Ascending aorta (tissue), 2 donors: ENCODE data around the gene NCOA5. TPM values are rescaled to one million over a fixed set of nuclear protein-coding genes. Genes with fewer than 3 reads are reported as not detected.

Source experiments
- DNase-seq, 2 donors: peaks; one replicate each; pipeline ENCODE4 v3.0.0-alpha.2; 2019; ENCODE audit warnings: low spot score in 2 of 2
- H3K27ac ChIP-seq, 2 donors: fragments of 200-600 bp; sonication (generic); one replicate each; pipeline ENCODE4 v1.5.1; 2016 to 2017; ENCODE audit warnings: mild to moderate bottlenecking in 1 of 2
- H3K27me3 ChIP-seq: fragments of 200-600 bp; sonication (generic); one replicate; pipeline ENCODE4 v1.5.1; 2017
- H3K36me3 ChIP-seq, 2 donors: fragments of 200-600 bp; sonication (generic); one replicate each; pipeline ENCODE4 v1.5.1; 2016
- H3K4me1 ChIP-seq, 2 donors: fragments of 200-600 bp; sonication (generic); one replicate each; pipeline ENCODE4 v1.5.1; 2016 to 2017; ENCODE audit warnings: mild to moderate bottlenecking in 1 of 2
- H3K4me3 ChIP-seq, 2 donors: fragments of 200-600 bp; sonication (generic); one replicate each; pipeline ENCODE4 v1.5.1; 2016 to 2017; ENCODE audit warnings: mild to moderate bottlenecking in 1 of 2
- H3K9me3 ChIP-seq, 2 donors: fragments of 200-600 bp; sonication (generic); one replicate each; pipeline ENCODE4 v1.5.1; 2016
- CTCF ChIP-seq, 3 experiments: fragments of 200-600 bp in 2 of 3; fragments of 450-650 bp in 1 of 3; sonication (generic) in 2 of 3; IDR thresholded peaks; one replicate each; pipeline ENCODE4 v1.5.1; 2016 to 2019; ENCODE audit warnings: antibody characterized with exemption in 3 of 3, mild to moderate bottlenecking in 1 of 3, moderate library complexity in 1 of 3
- intact Hi-C: fragments of 100-400 bp; cut with DNase I; formaldehyde crosslinking; loops from one replicate; pipeline ENCODE4 v1.15.1; 2023
- total RNA-seq: library from RNA; depleted of rRNA; stranded (reverse); fragments of >200 nt; gene quantifications from one replicate; pipeline ENCODE4 v1.1.0, GENCODE V29; 2016

Gene NCOA5
- total RNA-seq, 1 donor from 2014 or later = 70.4 TPM

GRCh38 chr20:46112430-46113112 is 22.8 kb upstream of the NCOA5 start:
- TF ChIP-seq CTCF (IDR thresholded peaks at IDR 0.05) = no peak
- intact Hi-C loops = loop anchor here (10.0 kb wide), 1 partner anchor 572 kb away; the partner anchor contains the start of gene TP53RK
- H3K27me3 ChIP-seq = no peaks in the 10 kb centered on the region
- H3K4me3 ChIP-seq = no peak overlapping the region
- DNase-seq = no peak
- H3K36me3 ChIP-seq = no peaks in the 10 kb centered on the region
- no peaks in the 10 kb centered on the region for H3K4me1 ChIP-seq
- H3K9me3 ChIP-seq = no peaks in the 10 kb centered on the region
- H3K27ac ChIP-seq = no peak overlapping the region

DNA sequence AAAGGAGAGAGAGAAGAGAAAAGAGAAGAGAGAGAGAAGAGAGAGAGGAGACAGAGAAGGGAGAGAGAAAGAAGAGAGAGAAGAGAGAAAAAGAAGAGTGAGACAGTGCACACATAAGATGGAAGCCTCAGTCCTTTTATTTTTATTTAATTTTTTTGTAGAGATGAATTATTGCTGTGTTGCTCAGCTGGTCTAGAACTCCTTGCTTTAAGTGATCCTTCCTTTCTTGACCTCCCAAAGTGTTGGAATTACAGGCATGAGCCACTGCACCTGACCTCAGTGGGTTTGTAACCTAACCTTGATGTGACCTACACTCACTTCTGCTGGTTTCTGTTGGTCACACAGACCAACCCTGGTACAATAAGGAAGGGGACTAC is 22.1 kb upstream of the NCOA5 start:
- TF ChIP-seq CTCF (IDR thresholded peaks at IDR 0.05) = no peak
- Histone ChIP-seq H3K27me3 (no peaks in the 10 kb centered on the region), H3K4me3 (no peak overlapping the region), H3K36me3 (no peaks in the 10 kb centered on the region), H3K4me1 (no peaks in the 10 kb centered on the region), H3K27ac (no peak overlapping the region), H3K9me3 (no peaks in the 10 kb centered on the region)
- intact Hi-C loops = loop anchor here (10.0 kb wide), 1 partner anchor 573 kb away; the partner anchor contains the start of gene TP53RK
- no peak for DNase-seq

DNA sequence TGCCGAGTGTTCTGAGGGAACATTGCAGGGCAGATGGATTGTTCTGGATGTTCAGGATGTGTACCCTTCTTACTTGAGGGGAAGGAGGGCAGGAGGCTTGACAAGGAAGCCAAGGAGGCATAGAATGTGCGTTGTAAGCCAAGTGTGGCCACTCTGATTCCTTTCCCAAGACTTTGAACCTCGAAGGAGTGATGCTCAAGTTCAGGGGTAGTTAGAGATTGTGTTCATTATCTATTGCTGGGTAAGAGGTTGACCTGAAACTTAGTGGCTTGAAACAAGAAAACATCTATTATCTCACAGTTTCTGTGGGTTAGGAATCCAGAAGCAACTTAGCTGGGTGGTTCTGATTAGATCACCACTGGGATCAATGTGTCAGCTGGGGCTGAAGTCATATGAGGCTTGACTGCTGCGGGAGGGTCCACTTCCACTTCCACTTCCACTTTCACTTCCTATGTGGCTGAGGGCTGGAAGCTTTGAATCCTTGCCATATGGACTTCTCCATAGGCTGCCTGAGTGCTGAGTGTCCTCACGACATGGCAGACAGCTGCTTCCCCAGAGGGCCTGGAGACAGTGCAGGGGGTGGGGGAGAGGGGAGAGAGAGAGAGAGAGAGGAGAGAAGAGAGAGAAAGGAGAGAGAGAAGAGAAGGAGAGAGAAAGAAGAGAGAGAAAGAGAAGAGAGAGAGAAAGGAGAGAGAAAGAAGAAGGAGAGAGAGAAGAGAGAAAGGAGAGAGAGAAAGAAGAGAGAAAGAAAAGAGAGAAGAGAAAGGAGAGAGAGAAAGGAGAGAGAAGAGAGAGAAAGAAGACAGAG is 21.5 kb upstream of the NCOA5 start:
- no peak for TF ChIP-seq CTCF (IDR thresholded peaks at IDR 0.05)
- no peak overlapping the region for H3K27ac ChIP-seq
- no peaks in the 10 kb centered on the region for H3K4me1 ChIP-seq
- intact Hi-C loops = loop anchor here (10.0 kb wide), 1 partner anchor 574 kb away; the partner anchor contains the start of gene TP53RK
- no peaks in the 10 kb centered on the region for H3K36me3 ChIP-seq
- H3K9me3 ChIP-seq = no peaks in the 10 kb centered on the region
- H3K27me3 ChIP-seq = no peaks in the 10 kb centered on the region
- peak in 1 of 2 donors; percentile 11 for DNase-seq
- H3K4me3 ChIP-seq = no peak overlapping the region

GRCh38 chr20:46108976-46109375 is 19.2 kb upstream of the NCOA5 start:
- no peak for TF ChIP-seq CTCF (IDR thresholded peaks at IDR 0.05)
- H3K36me3 ChIP-seq = no peaks in the 10 kb centered on the region
- H3K4me1 ChIP-seq = no peaks in the 10 kb centered on the region
- no peak for DNase-seq
- no peak overlapping the region for H3K27ac ChIP-seq
- no peak overlapping the region for H3K4me3 ChIP-seq
- H3K9me3 ChIP-seq = no peaks in the 10 kb centered on the region
- H3K27me3 ChIP-seq = no peaks in the 10 kb centered on the region
- intact Hi-C loops = no loop called here

GRCh38 chr20:46108435-46108841 is 18.7 kb upstream of the NCOA5 start:
- Histone ChIP-seq H3K27me3 (no peaks in the 10 kb centered on the region), H3K4me1 (no peaks in the 10 kb centered on the region), H3K4me3 (no peak overlapping the region), H3K36me3 (no peaks in the 10 kb centered on the region), H3K27ac (no peak overlapping the region), H3K9me3 (no peaks in the 10 kb centered on the region)
- no peak for TF ChIP-seq CTCF (IDR thresholded peaks at IDR 0.05)
- no peak for DNase-seq
- intact Hi-C loops = no loop called here
